Mesenchymal stem cell (in vitro differentiated cells and primary cell): Measurements from ENCODE around the gene RUNX1.

Source experiments
- DNase-seq: peaks from one replicate; pipeline ENCODE4 v3.0.0-alpha.2; 2013
- H2AFZ ChIP-seq: one replicate; pipeline ENCODE4 v1.6.1; 2013; ENCODE audit warnings: low read depth, mild to moderate bottlenecking, control low read depth, inconsistent platforms, low read length, moderate library complexity
- H2AK5ac ChIP-seq: 2 replicates; pipeline ENCODE4 v1.6.1; 2013; ENCODE audit warnings: low read length, moderate library complexity, mild to moderate bottlenecking, inconsistent platforms; ENCODE audit not compliant: severe bottlenecking
- H2BK120ac ChIP-seq: one replicate; pipeline ENCODE4 v1.6.1; 2013; ENCODE audit warnings: low read depth, mild to moderate bottlenecking, inconsistent platforms, low read length, moderate library complexity
- H2BK12ac ChIP-seq, 2 experiments: one replicate each; pipeline ENCODE4 v1.6.1; 2013; ENCODE audit warnings: inconsistent platforms in 2 of 2, low read length in 2 of 2, mild to moderate bottlenecking in 2 of 2, moderate library complexity in 2 of 2, control low read depth in 1 of 2
- H2BK15ac ChIP-seq: one replicate; pipeline ENCODE4 v1.6.1; 2013; ENCODE audit warnings: mild to moderate bottlenecking, low read depth, inconsistent platforms; ENCODE audit not compliant: poor library complexity, severe bottlenecking
- H2BK5ac ChIP-seq: 2 replicates; pipeline ENCODE4 v1.6.1; 2013; ENCODE audit warnings: low read depth, mild to moderate bottlenecking, low read length, control low read depth, inconsistent platforms; ENCODE audit not compliant: poor library complexity, severe bottlenecking
- H3K14ac ChIP-seq, 2 experiments: one replicate each; pipeline ENCODE4 v1.6.1; 2013; ENCODE audit warnings: inconsistent platforms in 2 of 2, low read length in 2 of 2, control low read depth in 1 of 2, mild to moderate bottlenecking in 1 of 2, moderate library complexity in 1 of 2
- H3K18ac ChIP-seq, 2 experiments: one replicate each; pipeline ENCODE4 v1.6.1; 2013; ENCODE audit warnings: inconsistent platforms in 2 of 2, low read length in 2 of 2, control low read depth in 1 of 2, low read depth in 1 of 2, mild to moderate bottlenecking in 1 of 2
- H3K23ac ChIP-seq, 2 experiments: one replicate each; pipeline ENCODE4 v1.6.1; 2013; ENCODE audit warnings: inconsistent platforms in 2 of 2, low read length in 2 of 2, mild to moderate bottlenecking in 2 of 2, moderate library complexity in 2 of 2, control low read depth in 1 of 2
- H3K27ac ChIP-seq: 2 replicates; pipeline ENCODE4 v1.5.1; 2013; ENCODE audit warnings: mild to moderate bottlenecking, moderate library complexity, low read length, control low read depth, inconsistent platforms; ENCODE audit not compliant: poor library complexity, severe bottlenecking
- H3K27me3 ChIP-seq, 2 experiments: 2 replicates each; pipeline versions ENCODE4 v1.6.1 to v1.7.0; 2013; ENCODE audit warnings: low read length in 2 of 2, mild to moderate bottlenecking in 2 of 2, moderate library complexity in 2 of 2, control low read depth in 1 of 2, inconsistent platforms in 1 of 2; ENCODE audit not compliant: control insufficient read depth in 1 of 2, insufficient read depth in 1 of 2
- H3K36me3 ChIP-seq, 2 experiments: 2 replicates each; pipeline versions ENCODE4 v1.6.1 to v1.7.0; 2013; ENCODE audit warnings: low read length in 2 of 2, control low read depth in 1 of 2, inconsistent platforms in 1 of 2, low read depth in 1 of 2, mild to moderate bottlenecking in 1 of 2; ENCODE audit not compliant: insufficient read depth in 2 of 2, control insufficient read depth in 1 of 2
- H3K4ac ChIP-seq, 2 experiments: one replicate each; pipeline ENCODE4 v1.6.1; 2013; ENCODE audit warnings: inconsistent platforms in 2 of 2, low read length in 2 of 2, mild to moderate bottlenecking in 2 of 2, moderate library complexity in 2 of 2, control low read depth in 1 of 2, low read depth in 1 of 2
- H3K4me1 ChIP-seq: 2 replicates; pipeline ENCODE4 v1.6.1; 2013; ENCODE audit warnings: low read depth, low read length, control low read depth; ENCODE audit not compliant: control insufficient read depth, insufficient read depth
- H3K4me2 ChIP-seq: 2 replicates; pipeline ENCODE4 v1.6.1; 2013; ENCODE audit warnings: low read length, mild to moderate bottlenecking, inconsistent platforms; ENCODE audit not compliant: poor library complexity, severe bottlenecking
- H3K4me3 ChIP-seq, 2 experiments: 2 replicates each; pipeline versions ENCODE4 v1.5.1 to v1.7.0; 2013; ENCODE audit warnings: low read length in 2 of 2, mild to moderate bottlenecking in 2 of 2, control low read depth in 1 of 2, low read depth in 1 of 2; ENCODE audit not compliant: insufficient read depth in 1 of 2
- H3K79me1 ChIP-seq: replicated peaks from 2 replicates; pipeline ENCODE4 v1.6.1; 2013; ENCODE audit warnings: mild to moderate bottlenecking, control low read depth, low read length, inconsistent platforms; ENCODE audit not compliant: poor library complexity, severe bottlenecking
- H3K9ac ChIP-seq: 2 replicates; pipeline ENCODE4 v1.7.0; 2013; ENCODE audit warnings: mild to moderate bottlenecking, low read length, moderate library complexity
- H3K9me3 ChIP-seq: 2 replicates; pipeline ENCODE4 v1.7.0; 2013; ENCODE audit warnings: mild to moderate bottlenecking, low read length; ENCODE audit not compliant: control insufficient read depth
- H4K8ac ChIP-seq: one replicate; pipeline ENCODE4 v1.6.1; 2013; ENCODE audit warnings: inconsistent platforms, mild to moderate bottlenecking, low read length, moderate library complexity
- H4K91ac ChIP-seq: one replicate; pipeline ENCODE4 v1.6.1; 2013; ENCODE audit warnings: mild to moderate bottlenecking, low read length, inconsistent platforms
- WGBS: methylation state at CpG from one replicate; pipeline ENCODE4 v1.1.7; 2013; ENCODE audit warnings: mixed read lengths; 5-methylcytosine and 5-hydroxymethylcytosine counted together

The RUNX1 gene

GRCh38 chr21:34925597-34925996, 123.5 kb downstream of the RUNX1 start:
- H2BK12ac ChIP-seq = peak overlapping the region in 1 of 2 experiments; percentile 80
- no peaks in the 10 kb centered on the region for H3K36me3 ChIP-seq
- no peak for DNase-seq
- H3K4me1 ChIP-seq = peaks cover 2% of the 10 kb centered on the region
- no peaks in the 10 kb centered on the region for H3K9me3 ChIP-seq
- H2BK120ac ChIP-seq = no peak overlapping the region
- no peak overlapping the region for H2BK5ac ChIP-seq
- peaks cover 2% of the 10 kb centered on the region for H3K79me1 ChIP-seq
- H3K23ac ChIP-seq = no peak overlapping the region
- H3K27me3 ChIP-seq = no peaks in the 10 kb centered on the region
- no peak overlapping the region for H3K18ac ChIP-seq
- H3K9ac ChIP-seq = no peak overlapping the region
- H2AK5ac ChIP-seq = no peak overlapping the region
- H3K4me3 ChIP-seq = no peak overlapping the region
- no peak overlapping the region for H3K27ac ChIP-seq
- no peak overlapping the region for H3K14ac ChIP-seq
- H2AFZ ChIP-seq = no peak overlapping the region
- H2BK15ac ChIP-seq = no peak overlapping the region
- no peak overlapping the region for H3K4me2 ChIP-seq
- 90% methylated on average over 4 of the region's 4 CpGs for WGBS
- H4K8ac ChIP-seq = no peak overlapping the region
- H3K4ac ChIP-seq = no peak overlapping the region
- H4K91ac ChIP-seq = no peak overlapping the region

- Histone ChIP-seq H2BK15ac (no peak overlapping the region), H2AFZ (no peak overlapping the region), H3K79me1 (no peaks in the 10 kb centered on the region), H3K18ac (no peak overlapping the region), H3K4me3 (no peak overlapping the region), H3K9me3 (no peaks in the 10 kb centered on the region), H2AK5ac (no peak overlapping the region), H4K8ac (no peak overlapping the region), H3K9ac (no peak overlapping the region), H3K23ac (no peak overlapping the region), H3K4me2 (no peak overlapping the region), H3K4ac (no peak overlapping the region), H3K36me3 (no peaks in the 10 kb centered on the region), H3K14ac (no peak overlapping the region), H3K27ac (no peak overlapping the region), H3K27me3 (no peaks in the 10 kb centered on the region), H2BK12ac (no peak overlapping the region), H2BK120ac (no peak overlapping the region), H4K91ac (no peak overlapping the region), H3K4me1 (no peaks in the 10 kb centered on the region), H2BK5ac (no peak overlapping the region)
- DNase-seq = no peak
- WGBS = no CpG with 5 or more reads among the region's 1 CpG
Observed at GRCh38 chr21:34924771-34925419, 124.2 kb downstream of the RUNX1 start.

GRCh38 chr21:34924194-34924593, 124.9 kb downstream of the RUNX1 start:
- Histone ChIP-seq H3K79me1 (no peaks in the 10 kb centered on the region), H3K9ac (no peak overlapping the region)

GRCh38 chr21:34923626-34924025, 125.5 kb downstream of the RUNX1 start:
- no peak overlapping the region for H3K4ac ChIP-seq
- H3K79me1 ChIP-seq = no peaks in the 10 kb centered on the region
- no peak overlapping the region for H3K18ac ChIP-seq
- no peaks in the 10 kb centered on the region for H3K9me3 ChIP-seq
- H3K23ac ChIP-seq = no peak overlapping the region
- no peak overlapping the region for H3K27ac ChIP-seq
- H3K27me3 ChIP-seq = no peaks in the 10 kb centered on the region
- no peak overlapping the region for H3K9ac ChIP-seq
- H2BK15ac ChIP-seq = no peak overlapping the region
- no peak overlapping the region for H2BK5ac ChIP-seq
- WGBS = 91% methylated on average over 4 of the region's 4 CpGs
- no peak overlapping the region for H4K91ac ChIP-seq
- no peak overlapping the region for H3K4me2 ChIP-seq
- no peak overlapping the region for H3K14ac ChIP-seq
- no peak overlapping the region for H2AK5ac ChIP-seq
- no peaks in the 10 kb centered on the region for H3K4me1 ChIP-seq
- no peak overlapping the region for H2BK12ac ChIP-seq
- H4K8ac ChIP-seq = no peak overlapping the region
- H3K4me3 ChIP-seq = no peak overlapping the region
- no peak for DNase-seq
- no peak overlapping the region for H2BK120ac ChIP-seq
- H2AFZ ChIP-seq = no peak overlapping the region
- no peaks in the 10 kb centered on the region for H3K36me3 ChIP-seq

More at GRCh38 chr21:34924194-34924593, 124.9 kb downstream of the RUNX1 start:
- H3K27me3 ChIP-seq = no peaks in the 10 kb centered on the region
- H3K27ac ChIP-seq = no peak overlapping the region
- no peak overlapping the region for H2BK12ac ChIP-seq
- H2BK15ac ChIP-seq = no peak overlapping the region
- H3K36me3 ChIP-seq = no peaks in the 10 kb centered on the region
- WGBS = 97% methylated on average over 3 of the region's 3 CpGs
- no peaks in the 10 kb centered on the region for H3K9me3 ChIP-seq
- no peak for DNase-seq
- no peak overlapping the region for H3K14ac ChIP-seq
- H2BK120ac ChIP-seq = no peak overlapping the region
- H4K91ac ChIP-seq = no peak overlapping the region
- H3K4ac ChIP-seq = no peak overlapping the region
- no peak overlapping the region for H3K4me2 ChIP-seq
- H3K23ac ChIP-seq = no peak overlapping the region
- no peak overlapping the region for H3K4me3 ChIP-seq
- H2AK5ac ChIP-seq = no peak overlapping the region
- H4K8ac ChIP-seq = no peak overlapping the region
- no peaks in the 10 kb centered on the region for H3K4me1 ChIP-seq
- no peak overlapping the region for H3K18ac ChIP-seq
- no peak overlapping the region for H2AFZ ChIP-seq
- H2BK5ac ChIP-seq = no peak overlapping the region
